Measurements from ENCODE around the gene EYA4.

Gene EYA4

GRCh38 chr6:133447924-133448323 is 206.8 kb downstream of the EYA4 start:
- no peaks in the 10 kb centered on the region for H3K9me3 ChIP-seq (ENCODE audit: control insufficient read depth, insufficient read depth, low read depth, low read length)
- no peak overlapping the region for H3K27ac ChIP-seq (ENCODE audit: extremely low read depth, low read depth, low read length)
- no peaks in the 10 kb centered on the region for H3K4me1 ChIP-seq (ENCODE audit: control insufficient read depth, insufficient read depth, low read length)
- POLR2A ChIA-PET = no interaction called here
- TF ChIP-seq, protein P1, sequence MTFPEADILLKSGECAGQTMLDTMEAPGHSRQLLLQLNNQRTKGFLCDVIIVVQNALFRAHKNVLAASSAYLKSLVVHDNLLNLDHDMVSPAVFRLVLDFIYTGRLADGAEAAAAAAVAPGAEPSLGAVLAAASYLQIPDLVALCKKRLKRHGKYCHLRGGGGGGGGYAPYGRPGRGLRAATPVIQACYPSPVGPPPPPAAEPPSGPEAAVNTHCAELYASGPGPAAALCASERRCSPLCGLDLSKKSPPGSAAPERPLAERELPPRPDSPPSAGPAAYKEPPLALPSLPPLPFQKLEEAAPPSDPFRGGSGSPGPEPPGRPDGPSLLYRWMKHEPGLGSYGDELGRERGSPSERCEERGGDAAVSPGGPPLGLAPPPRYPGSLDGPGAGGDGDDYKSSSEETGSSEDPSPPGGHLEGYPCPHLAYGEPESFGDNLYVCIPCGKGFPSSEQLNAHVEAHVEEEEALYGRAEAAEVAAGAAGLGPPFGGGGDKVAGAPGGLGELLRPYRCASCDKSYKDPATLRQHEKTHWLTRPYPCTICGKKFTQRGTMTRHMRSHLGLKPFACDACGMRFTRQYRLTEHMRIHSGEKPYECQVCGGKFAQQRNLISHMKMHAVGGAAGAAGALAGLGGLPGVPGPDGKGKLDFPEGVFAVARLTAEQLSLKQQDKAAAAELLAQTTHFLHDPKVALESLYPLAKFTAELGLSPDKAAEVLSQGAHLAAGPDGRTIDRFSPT (tag by site-specific recombination; IDR thresholded peaks at IDR 0.05) = no peak
- TF ChIP-seq ZNF837 (tag by site-specific recombination; IDR thresholded peaks at IDR 0.05) (no peak), HOXD13 (CRISPR knock-in tag; IDR thresholded peaks at IDR 0.05; ENCODE audit: borderline replicate concordance) (no peak), SCRT1 (tag by site-specific recombination; IDR thresholded peaks at IDR 0.05; ENCODE audit: borderline replicate concordance) (0 out of 2 replicates have a peak, but pooled peaks have one; percentile 31), ZNF596 (tag by site-specific recombination; IDR thresholded peaks at IDR 0.05) (no peak), SCRT2 (tag by site-specific recombination; IDR thresholded peaks at IDR 0.05) (peak; percentile 75)
- no peaks in the 10 kb centered on the region for H3K36me3 ChIP-seq (ENCODE audit: control insufficient read depth in 2 of 2, insufficient read depth in 1 of 2, low read length in 2 of 2)
- H3K4me3 ChIP-seq (ENCODE audit: low read depth, low read length) = no peak overlapping the region
- CTCF ChIA-PET = no interaction called here

DNA sequence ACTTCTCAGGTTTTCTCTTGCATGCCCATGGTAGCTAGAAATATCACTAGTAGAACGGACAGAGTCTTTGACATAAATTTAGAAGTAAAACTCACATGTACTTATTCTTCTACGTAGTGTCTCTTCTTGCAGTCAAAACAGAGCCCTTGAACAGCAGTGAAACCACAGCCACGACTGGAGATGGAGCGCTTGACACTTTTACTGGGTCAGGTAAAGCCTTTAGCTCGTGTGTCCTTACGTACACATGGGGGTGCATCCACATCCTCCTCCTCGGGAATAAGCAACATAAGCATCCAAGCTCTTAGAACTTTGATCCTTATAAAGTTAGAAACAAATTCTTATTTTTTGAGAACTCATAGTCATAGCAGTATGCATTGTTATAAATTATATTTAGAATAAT is 215.3 kb downstream of the EYA4 start:
- CTCF ChIA-PET = interaction anchor here (0.6 to 0.8 kb wide), 3 partner anchors 27 to 1677 kb away, joined by 3 to 4 read pairs (median 3); no protein-coding TSS in a partner anchor

More for the DNA sequence above, 215.3 kb downstream of the EYA4 start:
- H3K4me3 ChIP-seq (ENCODE audit: low read depth, low read length) = no peak overlapping the region
- no peak overlapping the region for H3K27ac ChIP-seq (ENCODE audit: extremely low read depth, low read depth, low read length)
- H3K4me1 ChIP-seq (ENCODE audit: control insufficient read depth, insufficient read depth, low read length) = no peaks in the 10 kb centered on the region
- TF ChIP-seq INSM2 (tag by site-specific recombination; IDR thresholded peaks at IDR 0.05) (no peak), ZNF776 (tag by site-specific recombination; IDR thresholded peaks at IDR 0.05; ENCODE audit: borderline replicate concordance) (no peak), ZSCAN30 (tag by site-specific recombination; IDR thresholded peaks at IDR 0.05) (no peak), IKZF3 (tag by site-specific recombination; IDR thresholded peaks at IDR 0.05) (no peak), ZNF37A (tag by site-specific recombination; IDR thresholded peaks at IDR 0.05) (no peak), ZNF768 (tag by site-specific recombination; IDR thresholded peaks at IDR 0.05) (no peak), PBX3 (CRISPR knock-in tag; IDR thresholded peaks at IDR 0.05) (no peak), BCL11B (tag by site-specific recombination; IDR thresholded peaks at IDR 0.05; ENCODE audit: low read depth) (no peak), GLIS1 (tag by site-specific recombination; IDR thresholded peaks at IDR 0.05) (no peak), ZNF10 (tag by site-specific recombination; IDR thresholded peaks at IDR 0.05) (no peak), ZNF362 (tag by site-specific recombination; IDR thresholded peaks at IDR 0.05) (no peak), ZNF223 (tag by site-specific recombination; IDR thresholded peaks at IDR 0.05) (no peak), ZNF548 (tag by site-specific recombination; IDR thresholded peaks at IDR 0.05) (no peak), ZNF350 (tag by site-specific recombination; IDR thresholded peaks at IDR 0.05) (no peak), MZF1 (tag by site-specific recombination; IDR thresholded peaks at IDR 0.05; ENCODE audit: borderline replicate concordance) (no peak), HOXD13 (CRISPR knock-in tag; IDR thresholded peaks at IDR 0.05; ENCODE audit: borderline replicate concordance) (no peak)
- TF ChIP-seq, protein P2, sequence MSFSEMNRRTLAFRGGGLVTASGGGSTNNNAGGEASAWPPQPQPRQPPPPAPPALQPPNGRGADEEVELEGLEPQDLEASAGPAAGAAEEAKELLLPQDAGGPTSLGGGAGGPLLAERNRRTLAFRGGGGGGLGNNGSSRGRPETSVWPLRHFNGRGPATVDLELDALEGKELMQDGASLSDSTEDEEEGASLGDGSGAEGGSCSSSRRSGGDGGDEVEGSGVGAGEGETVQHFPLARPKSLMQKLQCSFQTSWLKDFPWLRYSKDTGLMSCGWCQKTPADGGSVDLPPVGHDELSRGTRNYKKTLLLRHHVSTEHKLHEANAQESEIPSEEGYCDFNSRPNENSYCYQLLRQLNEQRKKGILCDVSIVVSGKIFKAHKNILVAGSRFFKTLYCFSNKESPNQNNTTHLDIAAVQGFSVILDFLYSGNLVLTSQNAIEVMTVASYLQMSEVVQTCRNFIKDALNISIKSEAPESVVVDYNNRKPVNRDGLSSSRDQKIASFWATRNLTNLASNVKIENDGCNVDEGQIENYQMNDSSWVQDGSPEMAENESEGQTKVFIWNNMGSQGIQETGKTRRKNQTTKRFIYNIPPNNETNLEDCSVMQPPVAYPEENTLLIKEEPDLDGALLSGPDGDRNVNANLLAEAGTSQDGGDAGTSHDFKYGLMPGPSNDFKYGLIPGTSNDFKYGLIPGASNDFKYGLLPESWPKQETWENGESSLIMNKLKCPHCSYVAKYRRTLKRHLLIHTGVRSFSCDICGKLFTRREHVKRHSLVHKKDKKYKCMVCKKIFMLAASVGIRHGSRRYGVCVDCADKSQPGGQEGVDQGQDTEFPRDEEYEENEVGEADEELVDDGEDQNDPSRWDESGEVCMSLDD (tag by site-specific recombination; IDR thresholded peaks at IDR 0.05) = no peak
- POLR2A ChIA-PET = interaction anchor here (0.6 kb wide), 1 partner anchor 189 kb away, joined by 4 read pairs; no protein-coding TSS in a partner anchor
- H3K36me3 ChIP-seq (ENCODE audit: control insufficient read depth in 2 of 2, insufficient read depth in 1 of 2, low read length in 2 of 2) = no peaks in the 10 kb centered on the region
- no peaks in the 10 kb centered on the region for H3K9me3 ChIP-seq (ENCODE audit: control insufficient read depth, insufficient read depth, low read depth, low read length)
